ENCODE measurements around the gene ADO. TPM values are rescaled to one million over a fixed set of nuclear protein-coding genes. Genes with fewer than 3 reads are reported as not detected.

ADO gene
- total RNA-seq, 4 donors from 2014 or later = 10.8 to 22.3 (median 17.4) TPM

- peaks cover 38% of the 10 kb centered on the region for H3K4me1 ChIP-seq
- DNase-seq (ENCODE audit: low spot score in 2 of 2) = no peak
- peak overlapping the region; percentile 94 for H3K4me3 ChIP-seq
- 8% methylated on average over 33 of the region's 77 CpGs for WGBS
- no peaks in the 10 kb centered on the region for H3K36me3 ChIP-seq
- H3K27ac ChIP-seq = peak overlapping the region; percentile 97
- no peaks in the 10 kb centered on the region for H3K9me3 ChIP-seq
- TF ChIP-seq POLR2A (IDR thresholded peaks at IDR 0.05) (no peak), EP300 (IDR thresholded peaks at IDR 0.05) (no peak), CTCF (IDR thresholded peaks at IDR 0.05) (no peak), POLR2AphosphoS5 (IDR thresholded peaks at IDR 0.05) (no peak)
- no peaks in the 10 kb centered on the region for H3K27me3 ChIP-seq
These were observed 945 bp downstream of the ADO start for GRCh38 chr10:62805231-62806099.

- WGBS = 20% methylated on average over 1 of the region's 1 CpG
- Histone ChIP-seq H3K9me3 (no peaks in the 10 kb centered on the region), H3K4me3 (peak overlapping the region; percentile 94), H3K36me3 (no peaks in the 10 kb centered on the region), H3K27me3 (no peaks in the 10 kb centered on the region), H3K27ac (no peak overlapping the region), H3K4me1 (peaks cover 38% of the 10 kb centered on the region)
- TF ChIP-seq CTCF (IDR thresholded peaks at IDR 0.05) (no peak), POLR2A (IDR thresholded peaks at IDR 0.05) (no peak), POLR2AphosphoS5 (IDR thresholded peaks at IDR 0.05) (no peak), EP300 (IDR thresholded peaks at IDR 0.05) (no peak)
- DNase-seq (ENCODE audit: low spot score in 2 of 2) = no peak
These were observed 1.7 kb downstream of the ADO start for GRCh38 chr10:62806251-62806650.

- Histone ChIP-seq H3K4me1 (peaks cover 46% of the 10 kb centered on the region), H3K27me3 (peaks cover 8% of the 10 kb centered on the region), H3K27ac (no peak overlapping the region), H3K9me3 (no peaks in the 10 kb centered on the region), H3K4me3 (no peak overlapping the region), H3K36me3 (no peaks in the 10 kb centered on the region)
- DNase-seq (ENCODE audit: low spot score in 2 of 2) = no peak
- TF ChIP-seq EP300 (IDR thresholded peaks at IDR 0.05) (no peak), POLR2A (IDR thresholded peaks at IDR 0.05) (no peak), CTCF (IDR thresholded peaks at IDR 0.05) (no peak), POLR2AphosphoS5 (IDR thresholded peaks at IDR 0.05) (no peak)
- WGBS = 84% methylated on average over 8 of the region's 8 CpGs
These were observed 5.8 kb downstream of the ADO start for GRCh38 chr10:62810156-62810902.

- H3K27ac ChIP-seq = no peak overlapping the region
- no peak for DNase-seq (ENCODE audit: low spot score in 2 of 2)
- no peaks in the 10 kb centered on the region for H3K36me3 ChIP-seq
- H3K27me3 ChIP-seq = peaks cover 12% of the 10 kb centered on the region
- H3K4me1 ChIP-seq = peaks cover 44% of the 10 kb centered on the region
- no peaks in the 10 kb centered on the region for H3K9me3 ChIP-seq
- WGBS = 90% methylated on average over 10 of the region's 10 CpGs
- no peak overlapping the region for H3K4me3 ChIP-seq
- no peak for TF ChIP-seq POLR2A (IDR thresholded peaks at IDR 0.05)
- TF ChIP-seq EP300 (IDR thresholded peaks at IDR 0.05) = no peak
- TF ChIP-seq POLR2AphosphoS5 (IDR thresholded peaks at IDR 0.05) = no peak
- no peak for TF ChIP-seq CTCF (IDR thresholded peaks at IDR 0.05)
These were observed 6.8 kb downstream of the ADO start for GRCh38 chr10:62811159-62811875.

Measured in suprapubic skin (tissue), 4 donors.